A673 (cell line): Measurements from ENCODE around the gene ROR2.

ENCODE experiments used
- CTCF ChIP-seq: fragments of 300-800, 200-600 bp; sonication (generic); conservative IDR thresholded peaks from 2 replicates; pipeline ENCODE4 v1.5.1; 2017; ENCODE audit warnings: low read depth, mild to moderate bottlenecking, antibody characterized with exemption, low read length, moderate library complexity, mixed read lengths
- EZH2 ChIP-seq: fragments of 200-600 bp; sonication (generic); IDR thresholded peaks from 2 replicates; pipeline ENCODE4 v1.6.1; 2017; ENCODE audit warnings: borderline replicate concordance, low read depth, mild to moderate bottlenecking, mixed read lengths, antibody characterized with exemption, low read length; ENCODE audit not compliant: poor library complexity, severe bottlenecking

DNA sequence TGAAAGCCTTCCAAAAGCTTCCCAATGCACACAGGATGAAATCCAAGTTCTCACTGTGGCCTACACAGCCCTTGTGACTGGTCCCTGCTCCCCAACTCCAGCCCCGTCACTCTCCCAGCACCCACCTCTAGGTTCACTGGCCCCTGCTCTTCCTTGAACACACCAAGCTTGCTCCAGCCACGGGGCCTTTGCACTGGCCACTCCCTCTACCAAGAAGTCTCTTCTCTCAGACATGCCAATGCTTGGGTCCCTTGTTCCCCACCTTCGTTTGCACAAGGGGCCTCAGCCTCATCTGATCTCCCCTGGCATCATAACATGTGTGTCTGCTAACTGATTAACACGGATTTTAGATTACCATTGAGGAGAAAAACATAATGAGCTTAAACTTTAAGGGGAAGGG lies 56.0 kb downstream of the ROR2 start:
- TF ChIP-seq CTCF (no peak), EZH2 (no peak)
